Neural progenitor cell (in vitro differentiated cells): ENCODE results near the gene COQ7.

ENCODE experiments used
- CTCF ChIP-seq: fragments of 200-600 bp; sonication (generic); IDR thresholded peaks from 2 replicates; pipeline ENCODE4 v1.5.1; 2017; ENCODE audit warnings: antibody characterized with exemption, mild to moderate bottlenecking
- EZH2 ChIP-seq: fragments of 200-600 bp; sonication (generic); IDR thresholded peaks from 2 replicates; pipeline ENCODE4 v1.6.1; 2017; ENCODE audit warnings: antibody characterized with exemption, mild to moderate bottlenecking, moderate library complexity
- EZH2phosphoT487 ChIP-seq: fragments of 200-600 bp; sonication (generic); IDR thresholded peaks from 2 replicates; pipeline ENCODE4 v1.6.1; 2017; ENCODE audit warnings: antibody characterized with exemption

- TF ChIP-seq EZH2 (no peak), CTCF (no peak), EZH2phosphoT487 (no peak)
Observed at GRCh38 chr16:19126300-19126699, 58.9 kb downstream of the COQ7 start.
